ENCODE results near the gene GJA1. TPM values are rescaled to one million over a fixed set of nuclear protein-coding genes. Genes with fewer than 3 reads are reported as not detected.
"Not testable (repeated sequence)": the region's sequence is repeated elsewhere in the genome, so short reads cannot be mapped to it uniquely, and the experiment has no call there.

Gene GJA1
- total RNA-seq, 1 donor from 2014 or later = 64.1 TPM

- H3K9me3 ChIP-seq = no peaks in the 10 kb centered on the region
- no peak overlapping the region for H3K27ac ChIP-seq
- no peak overlapping the region for H3K4me3 ChIP-seq
- H3K36me3 ChIP-seq = peaks cover 28% of the 10 kb centered on the region
- no peaks in the 10 kb centered on the region for H3K27me3 ChIP-seq (ENCODE audit: low read depth)
- DNase-seq (no peak), ATAC-seq (peak in 1 of 2 donors; percentile 42)
- TF ChIP-seq, protein P1, sequence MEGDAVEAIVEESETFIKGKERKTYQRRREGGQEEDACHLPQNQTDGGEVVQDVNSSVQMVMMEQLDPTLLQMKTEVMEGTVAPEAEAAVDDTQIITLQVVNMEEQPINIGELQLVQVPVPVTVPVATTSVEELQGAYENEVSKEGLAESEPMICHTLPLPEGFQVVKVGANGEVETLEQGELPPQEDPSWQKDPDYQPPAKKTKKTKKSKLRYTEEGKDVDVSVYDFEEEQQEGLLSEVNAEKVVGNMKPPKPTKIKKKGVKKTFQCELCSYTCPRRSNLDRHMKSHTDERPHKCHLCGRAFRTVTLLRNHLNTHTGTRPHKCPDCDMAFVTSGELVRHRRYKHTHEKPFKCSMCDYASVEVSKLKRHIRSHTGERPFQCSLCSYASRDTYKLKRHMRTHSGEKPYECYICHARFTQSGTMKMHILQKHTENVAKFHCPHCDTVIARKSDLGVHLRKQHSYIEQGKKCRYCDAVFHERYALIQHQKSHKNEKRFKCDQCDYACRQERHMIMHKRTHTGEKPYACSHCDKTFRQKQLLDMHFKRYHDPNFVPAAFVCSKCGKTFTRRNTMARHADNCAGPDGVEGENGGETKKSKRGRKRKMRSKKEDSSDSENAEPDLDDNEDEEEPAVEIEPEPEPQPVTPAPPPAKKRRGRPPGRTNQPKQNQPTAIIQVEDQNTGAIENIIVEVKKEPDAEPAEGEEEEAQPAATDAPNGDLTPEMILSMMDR (IDR thresholded peaks at IDR 0.05) = no peak
- H3K4me1 ChIP-seq = peaks cover 9% of the 10 kb centered on the region
- intact Hi-C loops (cut with DNase I) = no loop called here
These were observed 8.6 kb downstream of the GJA1 start for GRCh38 chr6:121443971-121444541.

DNA sequence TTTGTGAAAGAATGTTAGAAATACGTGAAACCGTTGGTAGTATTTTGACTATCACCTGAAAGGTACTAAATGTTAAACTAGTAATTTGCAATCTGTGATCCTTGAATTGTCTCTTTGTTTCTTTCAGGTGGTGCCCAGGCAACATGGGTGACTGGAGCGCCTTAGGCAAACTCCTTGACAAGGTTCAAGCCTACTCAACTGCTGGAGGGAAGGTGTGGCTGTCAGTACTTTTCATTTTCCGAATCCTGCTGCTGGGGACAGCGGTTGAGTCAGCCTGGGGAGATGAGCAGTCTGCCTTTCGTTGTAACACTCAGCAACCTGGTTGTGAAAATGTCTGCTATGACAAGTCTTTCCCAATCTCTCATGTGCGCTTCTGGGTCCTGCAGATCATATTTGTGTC, 11.3 kb downstream of the GJA1 start:
- H3K4me1 ChIP-seq; H3K27ac ChIP-seq; DNase-seq; H3K9me3 ChIP-seq; intact Hi-C loops (cut with DNase I); H3K27me3 ChIP-seq (ENCODE audit: low read depth); H3K4me3 ChIP-seq: not testable (repeated sequence)
- peak; percentile 63 for ATAC-seq
- peaks cover 35% of the 10 kb centered on the region for H3K36me3 ChIP-seq

DNA sequence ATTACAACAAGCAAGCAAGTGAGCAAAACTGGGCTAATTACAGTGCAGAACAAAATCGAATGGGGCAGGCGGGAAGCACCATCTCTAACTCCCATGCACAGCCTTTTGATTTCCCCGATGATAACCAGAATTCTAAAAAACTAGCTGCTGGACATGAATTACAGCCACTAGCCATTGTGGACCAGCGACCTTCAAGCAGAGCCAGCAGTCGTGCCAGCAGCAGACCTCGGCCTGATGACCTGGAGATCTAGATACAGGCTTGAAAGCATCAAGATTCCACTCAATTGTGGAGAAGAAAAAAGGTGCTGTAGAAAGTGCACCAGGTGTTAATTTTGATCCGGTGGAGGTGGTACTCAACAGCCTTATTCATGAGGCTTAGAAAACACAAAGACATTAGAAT, 12.3 kb downstream of the GJA1 start:
- ATAC-seq; intact Hi-C loops (cut with DNase I); H3K27ac ChIP-seq; H3K27me3 ChIP-seq (ENCODE audit: low read depth); H3K9me3 ChIP-seq; H3K4me1 ChIP-seq; H3K4me3 ChIP-seq; DNase-seq: not testable (repeated sequence)
- peaks cover 35% of the 10 kb centered on the region for H3K36me3 ChIP-seq

DNA sequence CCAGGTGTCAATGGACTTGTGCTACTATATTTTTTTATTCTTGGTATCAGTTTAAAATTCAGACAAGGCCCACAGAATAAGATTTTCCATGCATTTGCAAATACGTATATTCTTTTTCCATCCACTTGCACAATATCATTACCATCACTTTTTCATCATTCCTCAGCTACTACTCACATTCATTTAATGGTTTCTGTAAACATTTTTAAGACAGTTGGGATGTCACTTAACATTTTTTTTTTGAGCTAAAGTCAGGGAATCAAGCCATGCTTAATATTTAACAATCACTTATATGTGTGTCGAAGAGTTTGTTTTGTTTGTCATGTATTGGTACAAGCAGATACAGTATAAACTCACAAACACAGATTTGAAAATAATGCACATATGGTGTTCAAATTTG, 13.1 kb downstream of the GJA1 start:
- H3K9me3 ChIP-seq; H3K27ac ChIP-seq; H3K4me1 ChIP-seq; intact Hi-C loops (cut with DNase I); DNase-seq; H3K27me3 ChIP-seq (ENCODE audit: low read depth); ATAC-seq; H3K4me3 ChIP-seq: not testable (repeated sequence)
- H3K36me3 ChIP-seq = peaks cover 35% of the 10 kb centered on the region

DNA sequence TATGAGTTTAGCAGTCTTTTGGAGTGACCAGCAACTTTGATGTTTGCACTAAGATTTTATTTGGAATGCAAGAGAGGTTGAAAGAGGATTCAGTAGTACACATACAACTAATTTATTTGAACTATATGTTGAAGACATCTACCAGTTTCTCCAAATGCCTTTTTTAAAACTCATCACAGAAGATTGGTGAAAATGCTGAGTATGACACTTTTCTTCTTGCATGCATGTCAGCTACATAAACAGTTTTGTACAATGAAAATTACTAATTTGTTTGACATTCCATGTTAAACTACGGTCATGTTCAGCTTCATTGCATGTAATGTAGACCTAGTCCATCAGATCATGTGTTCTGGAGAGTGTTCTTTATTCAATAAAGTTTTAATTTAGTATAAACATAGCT, 13.9 kb downstream of the GJA1 start:
- ATAC-seq (no peak), DNase-seq (no peak)
- Histone ChIP-seq H3K4me3 (no peak overlapping the region), H3K27me3 (ENCODE audit: low read depth) (no peaks in the 10 kb centered on the region), H3K4me1 (no peaks in the 10 kb centered on the region), H3K36me3 (peaks cover 35% of the 10 kb centered on the region), H3K9me3 (no peaks in the 10 kb centered on the region), H3K27ac (no peak overlapping the region)
- intact Hi-C loops (cut with DNase I) = no loop called here
- TF ChIP-seq, protein P1 (IDR thresholded peaks at IDR 0.05) = no peak

- H3K36me3 ChIP-seq = peaks cover 35% of the 10 kb centered on the region
- intact Hi-C loops (cut with DNase I) = no loop called here
- TF ChIP-seq, protein P1 (IDR thresholded peaks at IDR 0.05) = no peak
- no peaks in the 10 kb centered on the region for H3K27me3 ChIP-seq (ENCODE audit: low read depth)
- H3K27ac ChIP-seq = no peak overlapping the region
- no peak overlapping the region for H3K4me3 ChIP-seq
- no peaks in the 10 kb centered on the region for H3K9me3 ChIP-seq
- ATAC-seq (no peak), DNase-seq (no peak)
- no peaks in the 10 kb centered on the region for H3K4me1 ChIP-seq
These were observed 14.8 kb downstream of the GJA1 start for GRCh38 chr6:121450242-121450641.

GRCh38 chr6:121451250-121451649, 15.8 kb downstream of the GJA1 start:
- no peak overlapping the region for H3K4me3 ChIP-seq
- ATAC-seq (no peak), DNase-seq (no peak)
- H3K4me1 ChIP-seq = no peaks in the 10 kb centered on the region
- no peaks in the 10 kb centered on the region for H3K27me3 ChIP-seq (ENCODE audit: low read depth)
- no peaks in the 10 kb centered on the region for H3K9me3 ChIP-seq
- no peak overlapping the region for H3K27ac ChIP-seq
- H3K36me3 ChIP-seq = peaks cover 33% of the 10 kb centered on the region
- TF ChIP-seq, protein P1 (IDR thresholded peaks at IDR 0.05) = no peak
- intact Hi-C loops (cut with DNase I) = no loop called here

Measured in lower lobe of right lung (tissue), 2 donors.